HL-60 (cell line): ENCODE results near the gene RASSF7.

Experiments
- DNase-seq, 2 experiments: peaks; one replicate each; pipeline ENCODE4 v3.0.0-alpha.2; 2010 to 2020; ENCODE audit warnings: low read depth in 1 of 2, low spot score in 1 of 2
- H3K27ac ChIP-seq: fragments of 250-450 bp; sonication (Bioruptor Pico); replicated peaks from 2 replicates; pipeline ENCODE4 v1.5.1; 2020; ENCODE audit warnings: mild to moderate bottlenecking, moderate library complexity
- H3K27me3 ChIP-seq: fragments of 250-450 bp; sonication (Bioruptor Pico); 2 replicates; pipeline ENCODE4 v1.5.1; 2021; ENCODE audit warnings: mild to moderate bottlenecking, moderate library complexity; ENCODE audit not compliant: insufficient read depth, poor library complexity, severe bottlenecking
- H3K4me3 ChIP-seq: replicated peaks from 2 replicates; pipeline ENCODE4 v1.5.1; 2011; ENCODE audit warnings: mild to moderate bottlenecking, control low read depth, low read length; ENCODE audit not compliant: insufficient read depth
- GABPA ChIP-seq: IDR thresholded peaks from 2 replicates; pipeline ENCODE4 v1.6.1; 2012; ENCODE audit warnings: low read depth
- POLR2AphosphoS5 ChIP-seq: IDR thresholded peaks from 2 replicates; pipeline ENCODE4 v1.6.1; 2012; ENCODE audit warnings: low read depth
- REST ChIP-seq: IDR thresholded peaks from 2 replicates; pipeline ENCODE4 v1.6.1; 2012; ENCODE audit warnings: low read depth; ENCODE audit not compliant: insufficient replicate concordance
- SPI1 ChIP-seq: IDR thresholded peaks from 2 replicates; pipeline ENCODE4 v1.6.1; 2012; ENCODE audit warnings: low read depth, mild to moderate bottlenecking, borderline replicate concordance
- TF ChIP-seq, protein P1 (sequence below): IDR thresholded peaks from one replicate; pipeline ENCODE4 v1.5.1; 2011; ENCODE audit warnings: low read length, control low read depth, inconsistent platforms; ENCODE audit not compliant: insufficient read depth

Gene RASSF7

DNA sequence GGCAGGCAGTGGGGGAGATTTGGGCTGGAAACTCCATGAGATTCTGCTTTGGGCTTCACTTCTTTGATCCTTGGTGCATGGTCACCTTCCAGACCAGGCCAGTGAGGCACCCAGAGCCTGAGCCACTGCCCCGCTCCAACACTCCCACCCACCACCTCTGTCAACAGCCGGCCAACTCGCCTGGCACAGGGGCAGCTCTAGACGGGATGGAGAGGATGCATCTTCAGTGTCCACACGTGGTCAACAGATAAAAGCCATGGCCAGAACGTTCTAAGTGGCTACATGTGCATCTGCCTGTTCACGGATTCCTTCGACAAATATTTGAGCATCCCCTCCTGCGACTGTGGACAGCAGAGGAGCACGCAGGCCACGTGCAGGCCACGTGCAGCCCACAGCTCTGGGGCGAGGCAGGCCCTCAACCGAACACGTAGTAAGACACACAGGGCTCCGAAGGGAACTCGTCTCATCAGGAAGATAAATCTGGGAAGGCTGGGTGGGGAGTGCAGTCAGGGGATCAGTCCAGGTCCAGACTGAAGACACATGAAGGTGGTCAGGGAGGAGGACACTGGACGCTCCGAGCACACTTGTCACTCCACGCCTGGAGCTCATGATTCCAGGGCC lies 22.2 kb upstream of the RASSF7 start:
- DNase-seq: no peak
- H3K27ac ChIP-seq: no peak overlapping the region
- no peaks in the 10 kb centered on the region for H3K27me3 ChIP-seq
- no peak overlapping the region for H3K4me3 ChIP-seq
- TF ChIP-seq, protein P1, sequence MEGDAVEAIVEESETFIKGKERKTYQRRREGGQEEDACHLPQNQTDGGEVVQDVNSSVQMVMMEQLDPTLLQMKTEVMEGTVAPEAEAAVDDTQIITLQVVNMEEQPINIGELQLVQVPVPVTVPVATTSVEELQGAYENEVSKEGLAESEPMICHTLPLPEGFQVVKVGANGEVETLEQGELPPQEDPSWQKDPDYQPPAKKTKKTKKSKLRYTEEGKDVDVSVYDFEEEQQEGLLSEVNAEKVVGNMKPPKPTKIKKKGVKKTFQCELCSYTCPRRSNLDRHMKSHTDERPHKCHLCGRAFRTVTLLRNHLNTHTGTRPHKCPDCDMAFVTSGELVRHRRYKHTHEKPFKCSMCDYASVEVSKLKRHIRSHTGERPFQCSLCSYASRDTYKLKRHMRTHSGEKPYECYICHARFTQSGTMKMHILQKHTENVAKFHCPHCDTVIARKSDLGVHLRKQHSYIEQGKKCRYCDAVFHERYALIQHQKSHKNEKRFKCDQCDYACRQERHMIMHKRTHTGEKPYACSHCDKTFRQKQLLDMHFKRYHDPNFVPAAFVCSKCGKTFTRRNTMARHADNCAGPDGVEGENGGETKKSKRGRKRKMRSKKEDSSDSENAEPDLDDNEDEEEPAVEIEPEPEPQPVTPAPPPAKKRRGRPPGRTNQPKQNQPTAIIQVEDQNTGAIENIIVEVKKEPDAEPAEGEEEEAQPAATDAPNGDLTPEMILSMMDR: no peak
- TF ChIP-seq POLR2AphosphoS5: no peak
- TF ChIP-seq GABPA: no peak
- TF ChIP-seq SPI1: no peak
- TF ChIP-seq REST: no peak

- DNase-seq: no peak
- no peak overlapping the region for H3K4me3 ChIP-seq
- no peaks in the 10 kb centered on the region for H3K27me3 ChIP-seq
- no peak overlapping the region for H3K27ac ChIP-seq
- no peak for TF ChIP-seq REST
- no peak for TF ChIP-seq GABPA
These were observed 20.7 kb upstream of the RASSF7 start for GRCh38 chr11:539971-540481.

- H3K4me3 ChIP-seq: no peak overlapping the region
- no peak for DNase-seq
- H3K27ac ChIP-seq: no peak overlapping the region
These were observed 20.0 kb upstream of the RASSF7 start for GRCh38 chr11:540583-541432.

More at GRCh38 chr11:540583-541432, 20.0 kb upstream of the RASSF7 start:
- no peaks in the 10 kb centered on the region for H3K27me3 ChIP-seq
- TF ChIP-seq POLR2AphosphoS5 (no peak), SPI1 (no peak), REST (no peak), GABPA (no peak)
- TF ChIP-seq, protein P1: no peak
